Endothelial cell of umbilical vein (primary cell): ENCODE results near the gene ELMO2. TPM values are rescaled to one million over a fixed set of nuclear protein-coding genes. Genes with fewer than 3 reads are reported as not detected.

ENCODE experiments used
- BruUV-seq: library from RNA; stranded (reverse); fragments of 400-500 nt; replicated peaks from 2 replicates; lab custom pipeline; 2021; lab: Mats Ljungman, UMichigan
- CTCF ChIA-PET: fragments of 300-600, 350-600 bp; sonication (Branson Sonifier 250); formaldehyde crosslinking; loops from one replicate; lab custom pipeline; 2021; ENCODE audit warnings: antibody characterized with exemption, inconsistent platforms; lab: Charles Lee
- POLR2A ChIA-PET: fragments of 300-600, 350-600 bp; sonication (Branson Sonifier 250); formaldehyde crosslinking; loops from one replicate; lab custom pipeline; 2021; ENCODE audit warnings: antibody characterized with exemption, inconsistent platforms; lab: Charles Lee
- DNase-seq: peaks from one replicate; pipeline ENCODE4 v3.0.0-alpha.2; 2011; ENCODE audit warnings: low read depth, low spot score
- FAIRE-seq: peaks from 2 replicates; lab custom pipeline; 2011; peaks lifted over from hg19 to GRCh38; lab: Jason Lieb, UNC
- H2AFZ ChIP-seq: 2 replicates; pipeline ENCODE4 v1.6.0; 2012; ENCODE audit warnings: low read depth, low read length, control low read depth, inconsistent platforms
- H3K27ac ChIP-seq: 2 replicates; pipeline ENCODE4 v1.5.1; 2011; ENCODE audit warnings: low read depth, mild to moderate bottlenecking, control low read depth, low read length, moderate library complexity; ENCODE audit not compliant: insufficient read depth
- H3K27me3 ChIP-seq, 2 experiments: 2 replicates each; pipeline versions ENCODE4 v1.6.0 to v1.6.1; 2011; ENCODE audit warnings: low read length in 2 of 2, mixed read lengths in 1 of 2; ENCODE audit not compliant: control insufficient read depth in 2 of 2, insufficient read depth in 2 of 2
- H3K36me3 ChIP-seq, 2 experiments: 2 replicates in 1 of 2; 3 replicates in 1 of 2; pipeline ENCODE4 v1.5.1; 2011; ENCODE audit warnings: low read length in 2 of 2, mild to moderate bottlenecking in 1 of 2, moderate library complexity in 1 of 2; ENCODE audit not compliant: control insufficient read depth in 2 of 2, insufficient read depth in 2 of 2; ENCODE audit errors: extremely low read depth in 1 of 2
- H3K4me1 ChIP-seq: 3 replicates; pipeline ENCODE4 v1.5.1; 2011; ENCODE audit warnings: mild to moderate bottlenecking, low read length; ENCODE audit not compliant: control insufficient read depth, insufficient read depth; ENCODE audit errors: extremely low read depth
- H3K4me2 ChIP-seq: 2 replicates; pipeline ENCODE4 v1.6.1; 2011; ENCODE audit warnings: low read length, control low read depth, mixed read lengths; ENCODE audit not compliant: insufficient read depth
- H3K4me3 ChIP-seq, 3 experiments: fragments of 200-600 bp in 1 of 3; sonication (generic), shearing (Covaris generic) in 1 of 3; replicated peaks in 1 of 3; 2 replicates each; pipeline ENCODE4 v1.5.1; 2011 to 2016; ENCODE audit warnings: control low read depth in 3 of 3, low read length in 3 of 3, mild to moderate bottlenecking in 2 of 3, inconsistent platforms in 1 of 3, low read depth in 1 of 3, moderate library complexity in 1 of 3; ENCODE audit not compliant: insufficient read depth in 1 of 3
- H3K79me2 ChIP-seq: 2 replicates; pipeline ENCODE4 v1.6.0; 2012; ENCODE audit warnings: low read length, inconsistent platforms; ENCODE audit not compliant: control insufficient read depth, insufficient read depth
- H3K9ac ChIP-seq: replicated peaks from 2 replicates; pipeline ENCODE3; 2011; ENCODE audit warnings: low read length, control low read depth; ENCODE audit not compliant: insufficient read depth; ENCODE audit errors: extremely low read depth
- H3K9me1 ChIP-seq: replicated peaks from 3 replicates; pipeline ENCODE4 v1.6.0; 2011; ENCODE audit warnings: mild to moderate bottlenecking, low read length; ENCODE audit not compliant: control insufficient read depth, insufficient read depth; ENCODE audit errors: extremely low read depth
- H3K9me3 ChIP-seq: replicated peaks from 2 replicates; pipeline ENCODE4 v1.5.1; 2012; ENCODE audit warnings: low read length, inconsistent platforms; ENCODE audit not compliant: control insufficient read depth, insufficient read depth
- H4K20me1 ChIP-seq: replicated peaks from 2 replicates; pipeline ENCODE3; 2011; ENCODE audit warnings: mild to moderate bottlenecking, low read length; ENCODE audit not compliant: control insufficient read depth, insufficient read depth; ENCODE audit errors: extremely low read depth
- EZH2 ChIP-seq: IDR thresholded peaks from 2 replicates; pipeline ENCODE4 v1.6.1; 2012; ENCODE audit warnings: borderline replicate concordance, low read depth, mild to moderate bottlenecking, moderate library complexity, low read length, inconsistent platforms; ENCODE audit not compliant: severe bottlenecking
- FOS ChIP-seq: IDR thresholded peaks from 2 replicates; pipeline ENCODE4 v1.6.1; 2011; ENCODE audit warnings: mild to moderate bottlenecking, low read length, moderate library complexity, borderline replicate concordance; ENCODE audit not compliant: insufficient read depth
- GATA2 ChIP-seq: IDR thresholded peaks from 2 replicates; pipeline ENCODE4 v1.7.0; 2011; ENCODE audit warnings: low read depth, mild to moderate bottlenecking, moderate library complexity, mixed read lengths, low read length; ENCODE audit not compliant: insufficient read length, insufficient read depth
- JUN ChIP-seq: IDR thresholded peaks from 2 replicates; pipeline ENCODE4 v1.6.1; 2011; ENCODE audit warnings: borderline replicate concordance, low read depth; ENCODE audit not compliant: insufficient read length, insufficient read depth
- MYC ChIP-seq: IDR thresholded peaks from one replicate; pipeline ENCODE4 v1.6.1; 2011; ENCODE audit warnings: mild to moderate bottlenecking, low read depth, low read length
- POLR2A ChIP-seq: IDR thresholded peaks from 2 replicates; pipeline ENCODE4 v1.6.1; 2012; ENCODE audit warnings: low read depth, mild to moderate bottlenecking, control low read depth, low read length
- POLR2AphosphoS5 ChIP-seq: IDR thresholded peaks from 2 replicates; pipeline ENCODE4 v1.6.1; 2012; ENCODE audit warnings: low read depth, mild to moderate bottlenecking, control low read depth, low read length, moderate library complexity; ENCODE audit not compliant: insufficient read depth
- dilution Hi-C: fragments of 300-500 bp; cut with MboI; formaldehyde crosslinking; loops from one replicate; pipeline ENCODE4 v1.15.0; 2019; ENCODE audit warnings: low sequenced_read_pairs; ENCODE audit not compliant: extremely low pct_ligation_motif_present
- intact Hi-C: fragments of 100-400 bp; cut with micrococcal nuclease; formaldehyde crosslinking; loops from one replicate; pipeline ENCODE4 v1.10.0; 2022
- polyA plus RNA-seq, 4 experiments: library from polyadenylated mRNA; depleted of rRNA in 3 of 4; stranded (reverse) in 3 of 4; unstranded in 1 of 4; fragments of >200 nt; gene quantifications; 2 replicates each; pipeline versions ENCODE4 v1.2.1 to v1.2.3, GENCODE V29; 2011 to 2012; ENCODE audit warnings: missing spikeins in 1 of 4
- total RNA-seq: library from RNA; stranded (reverse); gene quantifications from 2 replicates; pipeline ENCODE4 v1.2.3, GENCODE V29; 2021
- TF ChIP-seq, protein P1 (sequence below): IDR thresholded peaks from 2 replicates; pipeline ENCODE4 v1.6.1; 2011; ENCODE audit not compliant: insufficient read depth, insufficient read length
- TF ChIP-seq, protein P2 (sequence below), 2 donors: IDR thresholded peaks; 1 replicate in 1 of 2; 2 replicates in 1 of 2; pipeline ENCODE4 v1.5.1; 2011; ENCODE audit warnings: low read length in 2 of 2, mild to moderate bottlenecking in 2 of 2, moderate library complexity in 2 of 2, control low read depth in 1 of 2, inconsistent platforms in 1 of 2, low read depth in 1 of 2; ENCODE audit not compliant: insufficient read depth in 1 of 2; ENCODE audit errors: extremely low read depth in 1 of 2

ELMO2 gene
- total and polyA plus RNA-seq, 2 donors (not counting 3 experiments of a cell fraction or from before 2014, with no cell fraction given), result 35.1 to 43.5 TPM

DNA sequence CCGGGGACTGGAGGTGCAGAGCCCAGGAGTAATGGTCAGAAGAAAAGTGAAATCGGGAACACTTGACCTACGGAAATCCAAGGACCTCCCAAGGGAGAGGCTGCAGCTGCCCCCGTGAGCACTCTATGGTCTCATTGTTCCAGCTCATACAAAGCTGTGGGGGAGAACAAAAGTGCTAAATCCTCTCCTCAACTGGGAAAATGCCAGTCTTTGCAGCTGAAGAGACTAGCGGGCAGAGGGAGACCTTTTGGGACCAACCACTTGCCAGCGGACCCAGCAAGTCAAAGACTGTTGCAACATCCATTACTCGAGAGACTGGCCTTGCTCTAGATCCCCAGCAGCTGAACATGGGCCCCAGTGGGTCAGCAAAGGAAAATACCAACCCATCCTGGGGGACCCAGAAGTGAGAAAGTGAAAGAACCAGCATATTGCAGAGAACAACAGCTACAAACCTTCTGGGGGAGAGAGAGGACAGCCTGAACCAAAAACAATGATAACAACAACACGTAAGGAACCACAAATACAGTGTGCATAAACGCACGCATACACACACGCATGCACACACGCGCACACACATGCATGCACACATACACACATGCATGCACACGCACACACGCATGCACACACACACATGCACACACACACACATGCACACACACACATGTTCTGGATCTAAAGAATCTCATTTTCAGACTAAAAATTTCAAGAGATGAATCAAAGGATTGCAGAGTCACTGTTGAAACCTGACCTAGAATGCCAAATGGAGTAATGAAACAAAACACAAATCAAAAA, 24.7 kb upstream of the ELMO2 start:
- CTCF ChIA-PET, result no interaction called here
- Histone ChIP-seq H3K27me3 (peaks cover 0 to 5% of the 10 kb centered on the region in 2 experiments), H3K4me2 (no peak overlapping the region), H3K9ac (no peak overlapping the region), H3K36me3 (no peaks in the 10 kb centered on the region), H3K79me2 (no peaks in the 10 kb centered on the region), H3K9me3 (no peaks in the 10 kb centered on the region), H3K9me1 (no peaks in the 10 kb centered on the region), H4K20me1 (no peaks in the 10 kb centered on the region), H3K4me3 (no peak overlapping the region), H2AFZ (no peak overlapping the region), H3K4me1 (no peaks in the 10 kb centered on the region), H3K27ac (no peak overlapping the region)
- TF ChIP-seq EZH2 (no peak), POLR2A (no peak), JUN (no peak), GATA2 (no peak), FOS (no peak), POLR2AphosphoS5 (no peak), MYC (no peak)
- TF ChIP-seq, protein P1, sequence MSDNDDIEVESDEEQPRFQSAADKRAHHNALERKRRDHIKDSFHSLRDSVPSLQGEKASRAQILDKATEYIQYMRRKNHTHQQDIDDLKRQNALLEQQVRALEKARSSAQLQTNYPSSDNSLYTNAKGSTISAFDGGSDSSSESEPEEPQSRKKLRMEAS, result no peak
- TF ChIP-seq, protein P2, sequence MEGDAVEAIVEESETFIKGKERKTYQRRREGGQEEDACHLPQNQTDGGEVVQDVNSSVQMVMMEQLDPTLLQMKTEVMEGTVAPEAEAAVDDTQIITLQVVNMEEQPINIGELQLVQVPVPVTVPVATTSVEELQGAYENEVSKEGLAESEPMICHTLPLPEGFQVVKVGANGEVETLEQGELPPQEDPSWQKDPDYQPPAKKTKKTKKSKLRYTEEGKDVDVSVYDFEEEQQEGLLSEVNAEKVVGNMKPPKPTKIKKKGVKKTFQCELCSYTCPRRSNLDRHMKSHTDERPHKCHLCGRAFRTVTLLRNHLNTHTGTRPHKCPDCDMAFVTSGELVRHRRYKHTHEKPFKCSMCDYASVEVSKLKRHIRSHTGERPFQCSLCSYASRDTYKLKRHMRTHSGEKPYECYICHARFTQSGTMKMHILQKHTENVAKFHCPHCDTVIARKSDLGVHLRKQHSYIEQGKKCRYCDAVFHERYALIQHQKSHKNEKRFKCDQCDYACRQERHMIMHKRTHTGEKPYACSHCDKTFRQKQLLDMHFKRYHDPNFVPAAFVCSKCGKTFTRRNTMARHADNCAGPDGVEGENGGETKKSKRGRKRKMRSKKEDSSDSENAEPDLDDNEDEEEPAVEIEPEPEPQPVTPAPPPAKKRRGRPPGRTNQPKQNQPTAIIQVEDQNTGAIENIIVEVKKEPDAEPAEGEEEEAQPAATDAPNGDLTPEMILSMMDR (IDR thresholded peaks at IDR 0.05; ENCODE audit: extremely low read depth in 1 of 2, insufficient read depth in 1 of 2, low read depth in 1 of 2, low read length in 2 of 2), result no peak
- intact Hi-C loops, result no loop called here
- DNase-seq, result no peak
- dilution Hi-C loops, result no loop called here
- no TSS peak for BruUV-seq
- no peak for FAIRE-seq
- POLR2A ChIA-PET, result no interaction called here
